ENCODE data around the gene RBFOX2.
"Not testable (repeated sequence)": the region's sequence is repeated elsewhere in the genome, so short reads cannot be mapped to it uniquely, and the experiment has no call there.

The RBFOX2 gene

GRCh38 chr22:36048911-36049677 is 20.5 kb upstream of the RBFOX2 start:
- no peaks in the 10 kb centered on the region for H3K9me3 Mint-ChIP-seq
- no peak overlapping the region for H3K4me3 Mint-ChIP-seq
- H3K27me3 Mint-ChIP-seq (ENCODE audit: low read depth, poor library complexity) = peaks cover 7% of the 10 kb centered on the region
- no peaks in the 10 kb centered on the region for H3K36me3 Mint-ChIP-seq (ENCODE audit: low read depth)
- no peak for DNase-seq
- TF ChIP-seq CTCF (IDR thresholded peaks at IDR 0.05) = no peak
- H3K27ac Mint-ChIP-seq = no peak overlapping the region
- no peaks in the 10 kb centered on the region for H3K4me1 Mint-ChIP-seq

- H3K36me3 Mint-ChIP-seq (ENCODE audit: low read depth); H3K27ac Mint-ChIP-seq; H3K4me1 Mint-ChIP-seq; DNase-seq; H3K4me3 Mint-ChIP-seq; H3K9me3 Mint-ChIP-seq: not testable (repeated sequence)
- H3K27me3 Mint-ChIP-seq (ENCODE audit: low read depth, poor library complexity) = peaks cover 12% of the 10 kb centered on the region
These were observed 15.9 kb upstream of the RBFOX2 start for GRCh38 chr22:36044517-36044916.

GRCh38 chr22:36042240-36042639 is 13.6 kb upstream of the RBFOX2 start:
- Mint-ChIP-seq H3K4me1 (peaks cover 7% of the 10 kb centered on the region), H3K27ac (no peak overlapping the region), H3K36me3 (ENCODE audit: low read depth) (no peaks in the 10 kb centered on the region), H3K4me3 (no peak overlapping the region), H3K27me3 (ENCODE audit: low read depth, poor library complexity) (peaks cover 10% of the 10 kb centered on the region), H3K9me3 (no peaks in the 10 kb centered on the region)
- no peak for DNase-seq
- no peak for TF ChIP-seq CTCF (IDR thresholded peaks at IDR 0.05)

GRCh38 chr22:36039125-36039524 is 10.5 kb upstream of the RBFOX2 start:
- Mint-ChIP-seq H3K4me3 (no peak overlapping the region), H3K27me3 (ENCODE audit: low read depth, poor library complexity) (peaks cover 10% of the 10 kb centered on the region), H3K36me3 (ENCODE audit: low read depth) (no peaks in the 10 kb centered on the region), H3K4me1 (peaks cover 32% of the 10 kb centered on the region), H3K27ac (no peak overlapping the region), H3K9me3 (no peaks in the 10 kb centered on the region)
- TF ChIP-seq CTCF (IDR thresholded peaks at IDR 0.05) = no peak
- no peak for DNase-seq

GRCh38 chr22:36037102-36037758 is 8.6 kb upstream of the RBFOX2 start:
- H3K4me1 Mint-ChIP-seq = peaks cover 32% of the 10 kb centered on the region
- DNase-seq = no peak
- no peaks in the 10 kb centered on the region for H3K36me3 Mint-ChIP-seq (ENCODE audit: low read depth)
- H3K9me3 Mint-ChIP-seq = no peaks in the 10 kb centered on the region
- peak overlapping the region; percentile 46 for H3K4me3 Mint-ChIP-seq
- TF ChIP-seq CTCF (IDR thresholded peaks at IDR 0.05) = no peak
- H3K27me3 Mint-ChIP-seq (ENCODE audit: low read depth, poor library complexity) = peaks cover 10% of the 10 kb centered on the region
- H3K27ac Mint-ChIP-seq = no peak overlapping the region

- Mint-ChIP-seq H3K4me1 (peaks cover 32% of the 10 kb centered on the region), H3K27ac (no peak overlapping the region), H3K27me3 (ENCODE audit: low read depth, poor library complexity) (peaks cover 10% of the 10 kb centered on the region), H3K9me3 (no peaks in the 10 kb centered on the region), H3K4me3 (no peak overlapping the region), H3K36me3 (ENCODE audit: low read depth) (no peaks in the 10 kb centered on the region)
- DNase-seq = no peak
- TF ChIP-seq CTCF (IDR thresholded peaks at IDR 0.05) = no peak
These were observed 7.6 kb upstream of the RBFOX2 start for GRCh38 chr22:36036167-36036624.

Measured in nephron progenitor cell (in vitro differentiated cells).